Measurements from ENCODE around the gene HNF4A. TPM values are rescaled to one million over a fixed set of nuclear protein-coding genes. Genes with fewer than 3 reads are reported as not detected.

Gene HNF4A
- total and polyA plus RNA-seq, 2 of the 13 experiments (the other 11 are each of a cell fraction or from before 2014, with no cell fraction given): 80.9 to 169 TPM

- TF ChIP-seq GTF3A (CRISPR knock-in tag; conservative IDR thresholded peaks at IDR 0.05): no peak
- no peak for TF ChIP-seq ZNF558 (CRISPR knock-in tag; IDR thresholded peaks at IDR 0.05; ENCODE audit: borderline replicate concordance)
- TF ChIP-seq CEBPG (CRISPR knock-in tag; IDR thresholded peaks at IDR 0.05): no peak
- TF ChIP-seq PCBP1 (IDR thresholded peaks at IDR 0.05; ENCODE audit: borderline replicate concordance, low read depth, low read length): no peak
- TF ChIP-seq KDM3A (CRISPR knock-in tag; IDR thresholded peaks at IDR 0.05; ENCODE audit: low read depth): 0 out of 2 replicates have a peak, but pooled peaks have one; percentile 0
- TF ChIP-seq ZNF292 (CRISPR knock-in tag; IDR thresholded peaks at IDR 0.05; ENCODE audit: borderline replicate concordance, low read depth): no peak
- TF ChIP-seq ZBTB39 (CRISPR knock-in tag; IDR thresholded peaks at IDR 0.05): 0 out of 2 replicates have a peak, but pooled peaks have one; percentile 40
- TF ChIP-seq GPN1 (CRISPR knock-in tag; IDR thresholded peaks at IDR 0.05; ENCODE audit: borderline replicate concordance): no peak
- 0 out of 2 replicates have a peak, but pooled peaks have one; percentile 3 for TF ChIP-seq ZNF124 (CRISPR knock-in tag; IDR thresholded peaks at IDR 0.05)
- peak; percentile 12; the same call in 1 of the 2 replicates for TF ChIP-seq MTF2 (CRISPR knock-in tag; IDR thresholded peaks at IDR 0.05; ENCODE audit: borderline replicate concordance)
- TF ChIP-seq TCF7 (IDR thresholded peaks at IDR 0.05; ENCODE audit: low read depth): no peak
- TF ChIP-seq SIN3A (IDR thresholded peaks at IDR 0.05; ENCODE audit: borderline replicate concordance, low read depth, low read length): 0 out of 2 replicates have a peak, but pooled peaks have one; percentile 40
- no peak for TF ChIP-seq ZBTB42 (CRISPR knock-in tag; IDR thresholded peaks at IDR 0.05)
- TF ChIP-seq, protein P1, sequence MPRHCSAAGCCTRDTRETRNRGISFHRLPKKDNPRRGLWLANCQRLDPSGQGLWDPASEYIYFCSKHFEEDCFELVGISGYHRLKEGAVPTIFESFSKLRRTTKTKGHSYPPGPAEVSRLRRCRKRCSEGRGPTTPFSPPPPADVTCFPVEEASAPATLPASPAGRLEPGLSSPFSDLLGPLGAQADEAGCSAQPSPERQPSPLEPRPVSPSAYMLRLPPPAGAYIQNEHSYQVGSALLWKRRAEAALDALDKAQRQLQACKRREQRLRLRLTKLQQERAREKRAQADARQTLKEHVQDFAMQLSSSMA (CRISPR knock-in tag; IDR thresholded peaks at IDR 0.05): no peak
- no peak for TF ChIP-seq PAXIP1 (CRISPR knock-in tag; conservative IDR thresholded peaks at IDR 0.05)
- TF ChIP-seq ZBTB21 (CRISPR knock-in tag; IDR thresholded peaks at IDR 0.05): no peak
- TF ChIP-seq, protein P2, sequence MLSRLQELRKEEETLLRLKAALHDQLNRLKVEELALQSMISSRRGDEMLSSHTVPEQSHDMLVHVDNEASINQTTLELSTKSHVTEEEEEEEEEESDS (CRISPR knock-in tag; IDR thresholded peaks at IDR 0.05; ENCODE audit: borderline replicate concordance): no peak
- no peak for TF ChIP-seq RORA (CRISPR knock-in tag; IDR thresholded peaks at IDR 0.05)
- TF ChIP-seq POLR2A (IDR thresholded peaks at IDR 0.05; ENCODE audit: insufficient read depth in 1 of 2, low read depth in 2 of 2, low read length in 2 of 2): peak; percentile 20 to 49; a peak in 2 of 4 replicates
- TF ChIP-seq ZNF619 (CRISPR knock-in tag; IDR thresholded peaks at IDR 0.05): no peak
- no peak for TF ChIP-seq ZSCAN29 (CRISPR knock-in tag; conservative IDR thresholded peaks at IDR 0.05)
Observed at GRCh38 chr20:44432618-44433577, 77.4 kb downstream of the HNF4A start (continued).
